HPDE6-E6E7 (cell line): ENCODE measurements around the gene KLHL11.

Source experiments
- DNase-seq: peaks from one replicate; pipeline ENCODE4 v3.0.0; 2011; ENCODE audit warnings: missing footprints; ENCODE audit errors: extremely low spot score

KLHL11 gene, protein sequence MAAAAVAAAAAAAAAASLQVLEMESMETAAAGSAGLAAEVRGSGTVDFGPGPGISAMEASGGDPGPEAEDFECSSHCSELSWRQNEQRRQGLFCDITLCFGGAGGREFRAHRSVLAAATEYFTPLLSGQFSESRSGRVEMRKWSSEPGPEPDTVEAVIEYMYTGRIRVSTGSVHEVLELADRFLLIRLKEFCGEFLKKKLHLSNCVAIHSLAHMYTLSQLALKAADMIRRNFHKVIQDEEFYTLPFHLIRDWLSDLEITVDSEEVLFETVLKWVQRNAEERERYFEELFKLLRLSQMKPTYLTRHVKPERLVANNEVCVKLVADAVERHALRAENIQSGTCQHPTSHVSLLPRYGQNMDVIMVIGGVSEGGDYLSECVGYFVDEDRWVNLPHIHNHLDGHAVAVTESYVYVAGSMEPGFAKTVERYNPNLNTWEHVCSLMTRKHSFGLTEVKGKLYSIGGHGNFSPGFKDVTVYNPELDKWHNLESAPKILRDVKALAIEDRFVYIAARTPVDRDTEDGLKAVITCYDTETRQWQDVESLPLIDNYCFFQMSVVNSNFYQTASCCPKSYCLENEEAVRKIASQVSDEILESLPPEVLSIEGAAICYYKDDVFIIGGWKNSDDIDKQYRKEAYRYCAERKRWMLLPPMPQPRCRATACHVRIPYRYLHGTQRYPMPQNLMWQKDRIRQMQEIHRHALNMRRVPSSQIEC

GRCh38 chr17:41864836-41865595 is at the start of gene KLHL11:
KLHL11 (minus strand) TSS chr17:41865423; CDS start chr17:41865370, 53 bp downstream.
- peak; percentile 93 for DNase-seq

- no peak for DNase-seq
Observed at GRCh38 chr17:41915020-41915419, 49.8 kb upstream of the KLHL11 start.

DNA sequence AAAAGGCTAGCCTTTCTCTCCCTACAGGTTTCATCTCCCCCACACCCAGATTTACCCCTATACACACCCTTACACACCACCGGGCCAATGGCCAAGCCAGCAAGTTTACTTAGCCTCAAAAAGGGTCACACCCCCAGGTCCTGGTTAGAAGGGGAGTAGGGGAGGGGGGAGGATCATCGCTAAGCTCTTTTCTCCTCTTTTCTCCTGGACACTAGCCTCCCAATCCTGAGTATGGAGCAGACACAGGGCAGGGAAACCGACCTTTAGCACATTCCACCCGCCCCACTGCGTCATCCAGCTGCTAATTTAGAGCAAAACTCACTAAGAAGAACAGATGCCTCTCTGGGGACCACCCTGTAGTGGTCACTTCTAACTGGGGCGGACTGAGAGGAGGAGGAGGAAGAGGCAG is 49.1 kb upstream of the KLHL11 start:
- DNase-seq, result no peak

DNA sequence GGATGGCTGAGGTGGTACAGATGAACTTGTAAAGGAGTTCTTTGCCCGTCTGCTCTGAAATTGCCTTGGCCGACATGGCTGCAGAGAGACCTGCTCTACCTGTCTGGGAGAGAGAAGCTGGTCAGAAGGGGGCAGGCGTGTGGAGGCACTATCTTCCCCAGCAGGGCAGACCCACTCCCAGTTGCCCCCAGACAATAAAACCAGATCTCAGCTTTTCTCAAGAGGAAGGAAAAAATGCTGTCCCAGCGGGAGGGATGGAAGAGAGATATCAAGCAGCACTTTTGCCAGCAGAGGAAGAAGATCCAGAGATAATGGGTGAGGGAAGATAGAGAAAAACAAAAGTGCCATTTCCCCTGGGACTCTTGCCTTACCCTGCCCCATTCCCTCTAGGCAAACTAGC is 48.6 kb upstream of the KLHL11 start:
- no peak for DNase-seq

- no peak for DNase-seq
Observed at GRCh38 chr17:41912925-41913324, 47.7 kb upstream of the KLHL11 start.

DNA sequence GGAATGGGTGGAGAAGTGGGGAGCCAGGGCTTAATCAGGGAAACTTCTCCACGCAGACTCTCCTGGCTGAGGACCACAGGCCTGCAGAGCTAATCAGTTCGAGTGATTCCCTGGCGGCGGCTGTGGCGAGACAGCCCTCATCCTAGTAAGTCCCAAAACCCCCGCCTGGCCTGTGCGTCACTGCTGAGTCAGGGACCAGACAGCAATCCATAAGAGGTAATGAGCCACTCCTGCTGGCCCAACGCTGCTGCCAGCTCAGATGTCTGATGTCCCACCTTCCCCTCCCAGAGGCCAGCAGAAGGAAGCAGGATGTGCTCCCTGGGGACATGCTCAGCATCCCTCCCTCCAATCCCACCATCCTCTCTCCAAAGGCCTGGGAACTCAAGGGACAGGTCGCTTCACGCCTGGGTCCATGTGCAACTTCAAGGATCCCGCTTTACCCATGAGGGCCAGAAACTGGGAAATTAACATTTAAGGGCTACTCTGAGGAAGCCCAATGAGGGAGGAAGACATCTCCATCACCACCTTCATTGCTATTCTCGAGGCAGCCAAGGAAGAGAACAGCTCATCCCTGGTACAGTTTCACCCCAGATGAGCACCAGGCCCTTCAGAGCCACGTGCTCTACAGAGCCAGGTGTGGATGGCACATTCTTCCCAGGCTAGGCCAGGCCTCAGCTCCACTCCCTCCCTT is 45.6 kb upstream of the KLHL11 start:
- peak; percentile 84 for DNase-seq

DNA sequence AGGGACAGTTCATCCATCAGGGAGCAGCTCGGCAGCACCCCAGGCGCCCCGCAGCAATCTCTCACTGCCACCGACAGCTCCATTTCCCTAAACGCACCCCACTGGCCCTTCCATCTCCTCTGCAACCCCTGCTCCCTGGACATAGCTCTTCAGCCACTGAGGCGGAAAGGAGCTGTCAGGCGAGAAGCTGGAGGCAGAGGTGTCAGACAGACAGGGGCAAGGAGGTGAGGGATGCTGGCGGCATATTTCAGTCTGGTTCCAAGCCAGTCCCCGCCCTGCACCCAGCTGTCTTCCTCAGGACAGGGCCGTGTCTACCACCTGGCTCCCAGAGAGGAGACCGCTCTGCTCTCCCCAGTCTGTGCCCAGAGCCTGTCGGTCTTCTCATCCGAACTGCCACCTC is 43.9 kb upstream of the KLHL11 start:
- DNase-seq, result no peak

- no peak for DNase-seq
Observed at GRCh38 chr17:41907633-41908539, 42.7 kb upstream of the KLHL11 start.

DNA sequence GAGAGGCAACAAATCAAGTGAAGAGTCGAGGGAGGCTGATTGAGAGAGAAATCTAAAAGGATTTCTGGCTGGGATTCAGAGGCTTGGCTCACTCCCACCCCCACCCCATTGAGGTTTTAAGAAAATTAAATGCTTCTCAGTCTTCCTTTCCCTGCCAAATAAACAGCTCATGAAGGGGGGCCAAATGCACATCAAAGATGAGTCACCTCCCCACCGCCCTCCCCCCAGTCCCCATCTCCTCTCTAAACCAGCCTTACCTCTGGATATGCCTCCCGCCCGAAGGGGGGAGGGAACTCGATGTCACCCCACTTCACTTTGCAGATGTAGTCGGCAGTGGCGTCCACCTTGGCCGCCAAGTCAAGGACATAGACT is 41.9 kb upstream of the KLHL11 start:
- no peak for DNase-seq

GRCh38 chr17:41906465-41907184 is 41.4 kb upstream of the KLHL11 start:
- no peak for DNase-seq

DNA sequence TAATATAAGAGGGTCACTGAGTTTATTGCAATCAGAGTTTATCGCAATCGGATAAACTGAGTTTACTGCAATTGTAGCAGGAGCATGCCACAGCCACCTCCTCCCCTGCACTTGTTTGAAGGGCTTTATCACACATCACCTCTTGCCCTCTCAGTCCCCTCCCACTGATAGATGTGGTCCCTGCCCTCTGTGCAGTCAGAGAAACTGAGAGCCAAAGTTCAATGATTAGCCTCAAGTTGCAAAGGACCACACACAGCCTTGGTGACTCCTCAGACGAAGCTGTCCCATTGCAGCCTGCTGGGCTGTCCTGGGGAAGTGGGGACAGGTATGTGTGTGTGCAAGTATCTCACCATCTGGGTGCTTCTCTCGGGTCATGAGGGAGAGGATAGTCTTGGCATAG is 39.9 kb upstream of the KLHL11 start:
- DNase-seq, result no peak

GRCh38 chr17:41904242-41904841 is 39.1 kb upstream of the KLHL11 start:
- DNase-seq, result no peak

DNA sequence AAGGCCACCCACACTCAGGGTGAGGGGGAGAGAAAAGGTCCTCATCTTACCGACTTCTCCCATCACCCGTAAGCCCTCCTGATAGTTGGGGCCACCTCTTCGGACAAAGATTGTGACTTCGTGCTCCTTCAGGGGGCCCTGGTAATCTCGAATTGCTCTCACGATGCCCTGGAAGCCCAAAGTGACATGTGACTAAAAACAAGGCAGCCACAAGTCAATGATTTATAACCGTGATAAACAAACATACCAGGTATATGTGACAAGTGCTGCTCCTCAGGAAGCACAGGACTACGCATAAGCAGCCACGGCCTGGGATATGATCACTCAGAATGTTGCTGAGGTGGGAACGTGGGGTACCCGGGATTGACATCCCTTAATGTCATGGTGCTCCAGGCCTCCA is 36.4 kb upstream of the KLHL11 start:
- no peak for DNase-seq

GRCh38 chr17:41896726-41897125 is 31.5 kb upstream of the KLHL11 start:
- DNase-seq, result no peak

DNA sequence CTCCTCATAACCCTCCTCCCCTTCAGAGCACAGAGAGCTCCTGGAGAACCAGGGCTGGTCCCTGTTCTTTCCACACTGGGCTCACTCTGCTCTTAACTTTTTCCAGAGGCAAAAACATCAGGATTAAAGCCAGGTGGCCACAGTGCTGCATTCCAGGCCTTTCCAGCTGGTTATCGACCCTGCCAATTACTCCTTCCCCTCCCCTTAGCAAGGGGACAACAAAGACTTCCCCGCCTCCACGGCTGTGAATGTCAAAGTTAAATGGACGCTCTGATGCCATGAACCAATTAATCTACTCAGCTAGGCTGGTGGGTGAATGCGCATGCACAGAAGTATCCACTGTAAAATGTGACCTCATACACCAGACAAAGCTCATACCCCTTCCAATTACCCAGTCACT is 30.4 kb upstream of the KLHL11 start:
- DNase-seq, result no peak

DNA sequence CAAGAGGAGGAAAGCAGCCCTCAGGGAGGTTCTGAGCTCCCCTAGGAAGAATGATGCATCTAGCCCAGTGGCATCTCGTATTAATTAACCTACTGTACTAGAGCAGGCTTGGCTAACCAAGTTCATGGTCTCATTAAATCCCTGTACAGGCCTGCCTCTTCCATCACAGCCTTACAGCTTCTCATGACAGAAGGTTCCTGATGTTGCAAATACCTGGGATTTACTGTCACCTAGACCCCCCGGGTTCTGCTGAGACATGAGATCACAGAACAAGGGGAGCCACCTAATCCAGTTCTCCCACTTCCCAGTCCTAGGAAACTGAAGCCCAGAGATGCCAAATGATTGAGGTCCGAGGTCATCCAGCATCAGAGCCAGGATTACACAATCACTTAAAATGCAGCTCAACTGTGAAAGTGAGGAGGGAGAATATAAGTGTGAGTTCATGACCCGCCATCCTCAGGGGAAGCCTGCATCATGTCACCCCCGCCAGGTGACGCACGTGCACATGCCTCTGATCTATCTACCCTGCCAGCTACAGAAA is 29.6 kb upstream of the KLHL11 start:
- DNase-seq, result no peak

DNA sequence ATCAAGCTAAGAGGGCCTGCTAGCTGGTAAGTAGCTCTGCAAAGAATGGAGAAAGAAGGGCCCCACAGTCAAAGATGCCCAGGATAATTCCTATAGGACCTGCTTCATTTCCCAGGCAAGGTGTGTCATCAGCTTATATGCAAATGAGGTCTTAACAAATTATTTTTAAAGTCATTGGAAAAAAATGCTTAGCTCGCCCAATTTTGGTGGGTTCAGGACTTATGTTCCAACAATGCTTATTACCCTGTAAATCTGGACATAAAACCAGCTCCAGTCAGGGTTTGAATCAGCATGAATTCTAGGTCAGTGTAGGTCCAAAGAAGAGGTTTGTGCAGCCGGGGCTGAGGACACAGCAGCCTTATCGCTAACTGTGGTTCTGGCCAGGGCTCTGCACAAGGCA is 28.2 kb upstream of the KLHL11 start:
- no peak for DNase-seq

DNA sequence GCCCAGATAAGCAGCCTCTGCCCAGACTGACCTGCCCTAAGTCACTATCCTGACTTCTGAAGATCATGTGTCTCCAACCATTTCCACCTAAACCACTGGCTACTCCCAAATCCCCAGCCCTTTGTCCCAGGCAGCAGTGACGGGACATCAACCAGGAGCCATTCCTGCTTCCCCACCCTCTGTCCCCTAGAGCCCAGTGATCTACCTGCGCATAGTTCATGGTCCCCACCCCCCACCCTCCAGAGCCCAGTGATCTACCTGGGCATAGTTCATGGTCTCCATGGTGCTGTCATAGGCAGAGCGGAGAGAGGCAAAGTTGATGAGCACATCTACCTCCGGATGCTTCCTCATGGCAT is 26.8 kb upstream of the KLHL11 start:
- DNase-seq, result no peak

GRCh38 chr17:41891135-41892020 is 26.2 kb upstream of the KLHL11 start:
- DNase-seq, result no peak
